ENCODE measurements around the gene IRF9. TPM values are rescaled to one million over a fixed set of nuclear protein-coding genes. Genes with fewer than 3 reads are reported as not detected.

IRF9 gene
- total and polyA plus RNA-seq, 2 experiments from 2014 or later = 33.7 to 66.9 TPM

GRCh38 chr14:24127673-24128072, 33.4 kb upstream of the IRF9 start:
- 88% methylated on average over 2 of the region's 2 CpGs for WGBS (ENCODE audit: low lambda C conversion rate, missing lambda C conversion rate)
- Histone ChIP-seq H3K36me3 (replicated peaks; ENCODE audit: insufficient read depth, low read depth) (no peaks in the 10 kb centered on the region), H2AFZ (no peak overlapping the region)

GRCh38 chr14:24129410-24129998, 31.6 kb upstream of the IRF9 start:
- Histone ChIP-seq H3K36me3 (replicated peaks; ENCODE audit: insufficient read depth, low read depth) (no peaks in the 10 kb centered on the region), H3K9me2 (replicated peaks; ENCODE audit: insufficient read depth) (no peaks in the 10 kb centered on the region), H2AFZ (no peak overlapping the region), H3K27me3 (no peaks in the 10 kb centered on the region), H3K4me3 (no peak overlapping the region), H3K9me3 (ENCODE audit: low read depth) (no peaks in the 10 kb centered on the region), H3K4me1 (ENCODE audit: insufficient read depth) (no peaks in the 10 kb centered on the region), H4K20me1 (ENCODE audit: insufficient read depth, poor library complexity, severe bottlenecking) (no peaks in the 10 kb centered on the region), H3K4me2 (no peak overlapping the region), H3K27ac (no peak overlapping the region), H3K79me2 (no peaks in the 10 kb centered on the region)
- TF ChIP-seq CTCF (IDR thresholded peaks at IDR 0.05; ENCODE audit: poor library complexity) = no peak
- no peak for DNase-seq (ENCODE audit: low spot score)
- 88% methylated on average over 8 of the region's 8 CpGs for WGBS (ENCODE audit: low lambda C conversion rate, missing lambda C conversion rate)

More at GRCh38 chr14:24127673-24128072, 33.4 kb upstream of the IRF9 start:
- no peaks in the 10 kb centered on the region for H3K27me3 ChIP-seq
- no peak for DNase-seq (ENCODE audit: low spot score)
- no peaks in the 10 kb centered on the region for H3K4me1 ChIP-seq (ENCODE audit: insufficient read depth)
- no peaks in the 10 kb centered on the region for H4K20me1 ChIP-seq (ENCODE audit: insufficient read depth, poor library complexity, severe bottlenecking)
- H3K4me3 ChIP-seq = no peak overlapping the region
- TF ChIP-seq EZH2phosphoT487 (IDR thresholded peaks at IDR 0.05; ENCODE audit: low read depth, severe bottlenecking, unreplicated experiment) (no peak), CTCF (IDR thresholded peaks at IDR 0.05; ENCODE audit: poor library complexity) (no peak), EZH2 (IDR thresholded peaks at IDR 0.05; ENCODE audit: borderline replicate concordance) (no peak)
- H3K4me2 ChIP-seq = no peak overlapping the region
- no peaks in the 10 kb centered on the region for H3K9me3 ChIP-seq (ENCODE audit: low read depth)
- H3K27ac ChIP-seq = no peak overlapping the region
- H3K9me2 ChIP-seq (replicated peaks; ENCODE audit: insufficient read depth) = no peaks in the 10 kb centered on the region
- no peaks in the 10 kb centered on the region for H3K79me2 ChIP-seq

GRCh38 chr14:24130380-24130716, 30.7 kb upstream of the IRF9 start, which contains the start of gene FITM1:
TSS of gene FITM1 (plus strand) at chr14:24130659. CDS start at chr14:24131564, 905 bp downstream.
- H3K79me2 ChIP-seq = no peaks in the 10 kb centered on the region
- H2AFZ ChIP-seq = no peak within 1 kb of the TSS
- no peaks in the 10 kb centered on the region for H4K20me1 ChIP-seq (ENCODE audit: insufficient read depth, poor library complexity, severe bottlenecking)
- H3K9me3 ChIP-seq (ENCODE audit: low read depth) = no peaks in the 10 kb centered on the region
- H3K27ac ChIP-seq = no peak within 1 kb of the TSS
- DNase-seq (ENCODE audit: low spot score) = no peak
- no peak for TF ChIP-seq CTCF (IDR thresholded peaks at IDR 0.05; ENCODE audit: poor library complexity)
- no peak for TF ChIP-seq EZH2 (IDR thresholded peaks at IDR 0.05; ENCODE audit: borderline replicate concordance)
- no peak for TF ChIP-seq EZH2phosphoT487 (IDR thresholded peaks at IDR 0.05; ENCODE audit: low read depth, severe bottlenecking, unreplicated experiment)
- H3K4me1 ChIP-seq (ENCODE audit: insufficient read depth) = no peaks in the 10 kb centered on the region
- no peak within 1 kb of the TSS for H3K4me2 ChIP-seq
- H3K36me3 ChIP-seq (replicated peaks; ENCODE audit: insufficient read depth, low read depth) = no peaks in the 10 kb centered on the region
- H3K27me3 ChIP-seq = no peaks in the 10 kb centered on the region
- WGBS (ENCODE audit: low lambda C conversion rate, missing lambda C conversion rate) = 81% methylated on average over 5 of the region's 5 CpGs
- no peak within 1 kb of the TSS for H3K4me3 ChIP-seq
- no peaks in the 10 kb centered on the region for H3K9me2 ChIP-seq (replicated peaks; ENCODE audit: insufficient read depth)

Measured in hepatocyte (in vitro differentiated cells).